SK-N-SH (cell line): ENCODE data around the gene PPHLN1. TPM values are rescaled to one million over a fixed set of nuclear protein-coding genes. Genes with fewer than 3 reads are reported as not detected.

Experiments used
- CTCF ChIA-PET: fragments of 300-600, 350-600 bp; formaldehyde crosslinking; extraction: SDS; loops from one replicate; lab custom pipeline; 2021; lab: Yijun Ruan, JAX
- POLR2A ChIA-PET: fragments of 350-600 bp; sonication (Branson Sonifier 250); formaldehyde crosslinking; extraction: SDS; loops from one replicate; lab custom pipeline; 2020; ENCODE audit warnings: antibody characterized with exemption, inconsistent platforms; lab: Yijun Ruan, JAX
- DNase-seq: peaks from one replicate; pipeline ENCODE4 v3.0.0; 2012
- H2AFZ ChIP-seq: fragments of 200-600 bp; sonication (generic); 2 replicates; pipeline ENCODE4 v1.8.1; 2016; ENCODE audit warnings: antibody characterized with exemption, mild to moderate bottlenecking, low read depth
- H3F3A ChIP-seq: fragments of 200-600 bp; sonication (generic); replicated peaks from 2 replicates; pipeline ENCODE3; 2016; ENCODE audit warnings: antibody characterized with exemption, mild to moderate bottlenecking; ENCODE audit not compliant: insufficient read depth
- H3K27ac ChIP-seq, 2 experiments: fragments of 200-500 bp in 1 of 2; fragments of 200-600 bp in 1 of 2; sonication (Bioruptor generic) in 1 of 2; sonication (generic), shearing (Covaris generic) in 1 of 2; 2 replicates each; pipeline versions ENCODE4 v1.5.1 to v1.6.1; 2014 to 2016; ENCODE audit warnings: low read depth in 2 of 2, inconsistent platforms in 1 of 2, low read length in 1 of 2, mild to moderate bottlenecking in 1 of 2, mixed read lengths in 1 of 2
- H3K27me3 ChIP-seq: fragments of 200-600 bp; sonication (generic), shearing (Covaris generic); 2 replicates; pipeline ENCODE4 v1.6.1; 2016; ENCODE audit warnings: mixed run types; ENCODE audit not compliant: insufficient read depth
- H3K36me3 ChIP-seq, 2 experiments: fragments of 200-500 bp in 1 of 2; fragments of 200-600 bp in 1 of 2; sonication (Bioruptor generic) in 1 of 2; sonication (generic) in 1 of 2; replicated peaks in 1 of 2; 2 replicates each; pipeline versions ENCODE3 to v1.5.1; 2014 to 2016; ENCODE audit warnings: low read length in 1 of 2, mild to moderate bottlenecking in 1 of 2; ENCODE audit not compliant: insufficient read depth in 2 of 2, control insufficient read depth in 1 of 2
- H3K4me1 ChIP-seq, 2 experiments: fragments of 200-500 bp in 1 of 2; fragments of 200-600 bp in 1 of 2; sonication (Bioruptor generic) in 1 of 2; sonication (generic), shearing (Covaris generic) in 1 of 2; 2 replicates each; pipeline versions ENCODE4 v1.5.1 to v1.6.1; 2014 to 2016; ENCODE audit warnings: low read depth in 1 of 2, low read length in 1 of 2, mixed run types in 1 of 2; ENCODE audit not compliant: insufficient read depth in 2 of 2, control insufficient read depth in 1 of 2
- H3K4me2 ChIP-seq: fragments of 200-600 bp; sonication (generic), shearing (Covaris generic); 2 replicates; pipeline ENCODE4 v1.6.1; 2017; ENCODE audit warnings: mixed run types
- H3K4me3 ChIP-seq, 2 experiments: fragments of 200-500 bp in 1 of 2; fragments of 200-600 bp in 1 of 2; sonication (Bioruptor generic) in 1 of 2; sonication (generic), shearing (Covaris generic) in 1 of 2; 2 replicates each; pipeline versions ENCODE4 v1.5.1 to v1.8.1; 2014 to 2016; ENCODE audit warnings: low read depth in 2 of 2, inconsistent platforms in 1 of 2, low read length in 1 of 2, mild to moderate bottlenecking in 1 of 2, mixed read lengths in 1 of 2, moderate library complexity in 1 of 2
- H3K79me2 ChIP-seq: fragments of 200-600 bp; sonication (generic); 2 replicates; pipeline ENCODE4 v1.8.1; 2017; ENCODE audit warnings: mild to moderate bottlenecking; ENCODE audit not compliant: insufficient read depth
- H3K9ac ChIP-seq: fragments of 200-600 bp; sonication (generic); 2 replicates; pipeline ENCODE4 v1.6.1; 2017; ENCODE audit warnings: mixed run types
- H3K9me2 ChIP-seq: fragments of 200-600 bp; sonication (generic); 2 replicates; pipeline ENCODE4 v1.6.1; 2017; ENCODE audit warnings: mixed run types
- H3K9me3 ChIP-seq: fragments of 200-600 bp; sonication (generic); 2 replicates; pipeline ENCODE4 v1.6.1; 2017; ENCODE audit warnings: mixed run types, mild to moderate bottlenecking, moderate library complexity
- H4K20me1 ChIP-seq: fragments of 200-600 bp; sonication (generic); 2 replicates; pipeline ENCODE4 v1.6.1; 2017; ENCODE audit warnings: mild to moderate bottlenecking, mixed run types; ENCODE audit not compliant: insufficient read depth
- CHD2 ChIP-seq: fragments of 150-350 bp; IDR thresholded peaks from 2 replicates; pipeline ENCODE4 v1.6.1; 2018; ENCODE audit warnings: low read length; ENCODE audit not compliant: partially characterized antibody
- ELF1 ChIP-seq: IDR thresholded peaks from 2 replicates; pipeline ENCODE4 v1.4.0; 2012
- EZH2phosphoT487 ChIP-seq: fragments of 200-600 bp; sonication (generic); IDR thresholded peaks from 2 replicates; pipeline ENCODE4 v1.6.1; 2017; ENCODE audit warnings: low read depth, mixed run types, mild to moderate bottlenecking, antibody characterized with exemption, moderate library complexity, borderline replicate concordance
- FOSL2 ChIP-seq: IDR thresholded peaks from 2 replicates; pipeline ENCODE4 v1.4.0; 2012; ENCODE audit warnings: low read depth, mild to moderate bottlenecking, moderate library complexity, borderline replicate concordance
- FOXJ3 ChIP-seq: sonication (generic); formaldehyde crosslinking; IDR thresholded peaks from 2 replicates; pipeline ENCODE4 v1.5.1; 2020; ENCODE audit warnings: mild to moderate bottlenecking, missing genetic modification reagents
- GATA2 ChIP-seq: sonication (generic); formaldehyde crosslinking; IDR thresholded peaks from 2 replicates; pipeline ENCODE4 v1.5.0; 2020; ENCODE audit warnings: mild to moderate bottlenecking, missing genetic modification reagents
- JUND ChIP-seq: IDR thresholded peaks from 2 replicates; pipeline ENCODE4 v1.4.0; 2012
- MAX ChIP-seq: IDR thresholded peaks from 2 replicates; pipeline ENCODE4 v1.4.0; 2012; ENCODE audit warnings: low read depth
- MEF2A ChIP-seq: IDR thresholded peaks from 2 replicates; pipeline ENCODE4 v1.4.0; 2012; ENCODE audit warnings: low read depth, borderline replicate concordance
- NFIC ChIP-seq: IDR thresholded peaks from 2 replicates; pipeline ENCODE4 v1.4.0; 2012; ENCODE audit warnings: borderline replicate concordance
- NRF1 ChIP-seq: IDR thresholded peaks from 2 replicates; pipeline ENCODE4 v1.6.1; 2012; ENCODE audit warnings: low read depth, mild to moderate bottlenecking, low read length
- RAD21 ChIP-seq: IDR thresholded peaks from 2 replicates; pipeline ENCODE4 v1.6.1; 2012; ENCODE audit warnings: mild to moderate bottlenecking, low read length
- RCOR1 ChIP-seq: fragments of 150-350 bp; IDR thresholded peaks from 2 replicates; pipeline ENCODE4 v1.6.1; 2017; ENCODE audit warnings: antibody characterized with exemption, low read length
- RFX5 ChIP-seq: IDR thresholded peaks from 2 replicates; pipeline ENCODE4 v1.6.1; 2012; ENCODE audit warnings: mild to moderate bottlenecking, improper control_type of control experiment, low read length
- RXRA ChIP-seq: IDR thresholded peaks from 2 replicates; pipeline ENCODE4 v1.4.0; 2012; ENCODE audit warnings: low read depth, mild to moderate bottlenecking, borderline replicate concordance
- SIN3A ChIP-seq: IDR thresholded peaks from 2 replicates; pipeline ENCODE4 v1.6.1; 2012; ENCODE audit warnings: low read depth, mild to moderate bottlenecking, low read length, moderate library complexity, borderline replicate concordance
- SMC3 ChIP-seq: IDR thresholded peaks from 2 replicates; pipeline ENCODE4 v1.6.1; 2012; ENCODE audit warnings: low read depth, low read length, improper control_type of control experiment
- TAF1 ChIP-seq: IDR thresholded peaks from 2 replicates; pipeline ENCODE4 v1.6.1; 2012; ENCODE audit warnings: low read depth, mild to moderate bottlenecking, low read length, moderate library complexity, borderline replicate concordance
- TCF12 ChIP-seq: IDR thresholded peaks from 2 replicates; pipeline ENCODE4 v1.4.0; 2012
- TEAD4 ChIP-seq: IDR thresholded peaks from 2 replicates; pipeline ENCODE4 v1.4.0; 2012; ENCODE audit warnings: mild to moderate bottlenecking, borderline replicate concordance; ENCODE audit not compliant: insufficient read depth
- YY1 ChIP-seq: IDR thresholded peaks from 2 replicates; pipeline ENCODE4 v1.4.0; 2012; ENCODE audit warnings: low read depth, mild to moderate bottlenecking
- WGBS: methylation state at CpG from one replicate; pipeline ENCODE4 v1.1.6; 2017; ENCODE audit warnings: low lambda C conversion rate; 5-methylcytosine and 5-hydroxymethylcytosine counted together
- polyA plus RNA-seq, 3 experiments: library from polyadenylated mRNA; depleted of rRNA; stranded (reverse); fragments of >200 nt; gene quantifications; 2 replicates each; pipeline ENCODE4 v1.2.3, GENCODE V29; 2012
- TF ChIP-seq, protein P1 (sequence below): IDR thresholded peaks from 2 replicates; pipeline ENCODE4; 2012

The PPHLN1 gene
- polyA plus RNA-seq, 1 of the 3 experiments (the other 2 are of a cell fraction) = 55.4 TPM

DNA sequence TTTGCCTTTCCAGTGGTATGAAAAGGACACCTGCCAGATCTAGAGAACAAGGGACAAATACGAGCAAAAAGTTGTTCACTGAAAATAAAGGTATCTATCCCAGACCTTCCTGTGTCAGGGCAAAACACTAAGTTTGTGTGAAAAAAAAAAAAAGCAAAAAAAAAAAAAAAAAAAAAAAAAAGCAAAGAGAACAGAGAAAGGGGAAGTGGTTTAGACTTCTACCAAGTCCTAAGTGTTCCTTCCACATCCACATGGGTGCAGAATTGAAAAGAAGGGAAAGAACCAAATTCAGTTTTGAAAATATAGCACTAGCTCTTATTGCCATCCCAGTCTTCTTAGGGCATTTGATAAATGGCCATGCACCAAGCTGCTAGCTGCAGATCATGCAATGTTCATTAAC is 41.8 kb upstream of the PPHLN1 start:
- no peaks in the 10 kb centered on the region for H3K27me3 ChIP-seq
- H3K4me1 ChIP-seq = peaks cover 0 to 3% of the 10 kb centered on the region in 2 experiments; a peak in 1 of 4 replicates
- 72% methylated on average over 1 of the region's 1 CpG for WGBS
- TF ChIP-seq TAF1 (no peak), EZH2phosphoT487 (no peak), MEF2A (no peak), RAD21 (no peak), TEAD4 (no peak), CHD2 (no peak), RCOR1 (no peak), NFIC (no peak), SIN3A (no peak), RXRA (no peak), TCF12 (no peak), SMC3 (no peak), NRF1 (no peak), MAX (no peak)
- TF ChIP-seq, all 33 proteins: peak for 0
- Histone ChIP-seq H2AFZ (no peak overlapping the region), H3K4me3 (no peak overlapping the region), H3K9ac (no peak overlapping the region), H3K4me2 (no peak overlapping the region), H3K27ac (no peak overlapping the region), H3K9me2 (no peaks in the 10 kb centered on the region), H3F3A (peaks cover 5% of the 10 kb centered on the region), H4K20me1 (no peaks in the 10 kb centered on the region), H3K79me2 (no peaks in the 10 kb centered on the region), H3K9me3 (no peaks in the 10 kb centered on the region), H3K36me3 (no peaks in the 10 kb centered on the region)
- POLR2A ChIA-PET = no interaction called here
- CTCF ChIA-PET = no interaction called here
- no peak for DNase-seq

DNA sequence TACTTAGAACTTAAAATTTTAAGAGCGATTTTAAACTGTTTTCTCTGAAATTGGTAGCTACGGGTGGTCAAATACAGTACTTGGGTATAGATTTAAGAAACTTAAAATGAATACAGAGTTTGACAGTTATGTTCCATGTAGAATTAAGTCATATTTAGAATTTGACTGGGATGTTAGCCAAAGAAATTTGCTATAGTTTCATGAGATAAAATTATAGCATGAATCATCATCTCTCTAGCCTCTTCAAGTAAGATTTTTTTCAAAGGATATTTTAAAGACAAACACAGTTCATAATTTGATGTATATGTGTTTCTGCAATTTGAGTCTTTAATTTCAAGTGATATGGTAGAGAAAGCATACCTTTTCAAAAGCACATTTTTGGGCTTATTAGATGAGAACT is 41.1 kb upstream of the PPHLN1 start:
- Histone ChIP-seq H3K9me3 (no peaks in the 10 kb centered on the region), H3K79me2 (no peaks in the 10 kb centered on the region), H3F3A (peaks cover 5% of the 10 kb centered on the region), H3K27me3 (no peaks in the 10 kb centered on the region), H3K4me2 (peak overlapping the region; percentile 13; the same call in 1 of the 2 replicates), H3K9ac (no peak overlapping the region), H4K20me1 (no peaks in the 10 kb centered on the region), H3K36me3 (no peaks in the 10 kb centered on the region), H3K4me1 (peaks cover 0 to 3% of the 10 kb centered on the region in 2 experiments; a peak in 1 of 4 replicates), H3K4me3 (no peak overlapping the region), H2AFZ (no peak overlapping the region), H3K27ac (peak overlapping the region in 1 of 2 experiments; percentile 45; a peak in 1 of 4 replicates), H3K9me2 (no peaks in the 10 kb centered on the region)
- 66% methylated on average over 2 of the region's 2 CpGs for WGBS
- CTCF ChIA-PET = no interaction called here
- POLR2A ChIA-PET = no interaction called here
- no peak for DNase-seq
- TF ChIP-seq, protein P1, sequence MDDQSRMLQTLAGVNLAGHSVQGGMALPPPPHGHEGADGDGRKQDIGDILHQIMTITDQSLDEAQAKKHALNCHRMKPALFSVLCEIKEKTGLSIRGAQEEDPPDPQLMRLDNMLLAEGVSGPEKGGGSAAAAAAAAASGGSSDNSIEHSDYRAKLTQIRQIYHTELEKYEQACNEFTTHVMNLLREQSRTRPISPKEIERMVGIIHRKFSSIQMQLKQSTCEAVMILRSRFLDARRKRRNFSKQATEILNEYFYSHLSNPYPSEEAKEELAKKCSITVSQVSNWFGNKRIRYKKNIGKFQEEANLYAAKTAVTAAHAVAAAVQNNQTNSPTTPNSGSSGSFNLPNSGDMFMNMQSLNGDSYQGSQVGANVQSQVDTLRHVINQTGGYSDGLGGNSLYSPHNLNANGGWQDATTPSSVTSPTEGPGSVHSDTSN = 0 out of 2 replicates have a peak, but pooled peaks have one; percentile 10
- TF ChIP-seq MEF2A = no peak
- TF ChIP-seq FOXJ3 (CRISPR knock-in tag) = no peak
- TF ChIP-seq YY1 = no peak
- TF ChIP-seq RFX5 = no peak
- no peak for TF ChIP-seq TAF1
- peak; percentile 54; the same call in 1 of the 2 replicates for TF ChIP-seq NFIC
- TF ChIP-seq CHD2 = no peak
- no peak for TF ChIP-seq RCOR1
- peak; percentile 54 for TF ChIP-seq JUND
- no peak for TF ChIP-seq GATA2 (CRISPR knock-in tag)
- no peak for TF ChIP-seq ELF1
- peak; percentile 36; the same call in 1 of the 2 replicates for TF ChIP-seq FOSL2
